ENCODE results near the gene EXOSC2. TPM values are rescaled to one million over a fixed set of nuclear protein-coding genes. Genes with fewer than 3 reads are reported as not detected.

The EXOSC2 gene
- polyA plus RNA-seq, 1 donor from 2014 or later = 36.3 TPM

DNA sequence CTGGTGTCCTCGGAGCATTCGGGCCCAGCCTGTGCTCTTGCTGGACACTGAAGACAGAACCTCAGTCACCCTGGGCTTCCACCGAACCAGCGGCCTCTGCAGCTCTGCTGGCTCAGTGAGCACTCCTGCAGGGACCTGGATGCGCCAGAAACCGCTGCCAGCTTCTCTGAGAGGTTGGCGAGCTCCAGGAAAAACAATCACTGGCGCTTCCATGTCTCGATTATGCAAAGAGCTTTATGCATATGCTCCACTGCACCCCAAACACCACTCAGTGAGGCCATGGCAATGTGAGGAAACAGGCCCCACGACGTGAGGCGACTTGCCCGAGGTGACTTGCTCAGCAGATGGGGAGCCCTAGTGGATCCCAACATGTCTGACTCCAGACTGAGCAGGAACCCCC lies 18.2 kb upstream of the EXOSC2 start:
- Histone ChIP-seq H2AFZ (ENCODE audit: low read depth, low read length) (no peak overlapping the region), H3K36me3 (ENCODE audit: insufficient read depth, low read length) (no peaks in the 10 kb centered on the region), H4K20me1 (ENCODE audit: insufficient read depth) (no peaks in the 10 kb centered on the region), H3F3A (ENCODE audit: insufficient read depth, low read length, poor library complexity, severe bottlenecking) (no peaks in the 10 kb centered on the region), H3K27ac (ENCODE audit: low read length) (no peak overlapping the region), H3K4me2 (ENCODE audit: low read length) (no peak overlapping the region), H3K4me3 (ENCODE audit: low read length) (no peak overlapping the region), H3K9ac (ENCODE audit: low read length) (no peak overlapping the region), H3K79me2 (replicated peaks; ENCODE audit: insufficient read depth, low read length) (no peaks in the 10 kb centered on the region), H3K27me3 (ENCODE audit: insufficient read depth, low read depth, low read length) (no peaks in the 10 kb centered on the region), H3K9me2 (ENCODE audit: insufficient read depth, low read length) (no peaks in the 10 kb centered on the region), H3K9me3 (ENCODE audit: low read length) (no peaks in the 10 kb centered on the region)
- TF ChIP-seq RAD21 (conservative IDR thresholded peaks at IDR 0.05) (no peak), TAF1 (IDR thresholded peaks at IDR 0.05; ENCODE audit: low read depth) (no peak), MXI1 (conservative IDR thresholded peaks at IDR 0.05; ENCODE audit: poor library complexity, severe bottlenecking) (no peak), EP300 (conservative IDR thresholded peaks at IDR 0.05; ENCODE audit: poor library complexity, severe bottlenecking) (no peak), POLR2AphosphoS5 (IDR thresholded peaks at IDR 0.05) (no peak), SMC3 (conservative IDR thresholded peaks at IDR 0.05; ENCODE audit: poor library complexity) (no peak), EZH2 (IDR thresholded peaks at IDR 0.05; ENCODE audit: borderline replicate concordance, insufficient read depth, low read length, poor library complexity, severe bottlenecking) (no peak)
- TF ChIP-seq, protein P1, sequence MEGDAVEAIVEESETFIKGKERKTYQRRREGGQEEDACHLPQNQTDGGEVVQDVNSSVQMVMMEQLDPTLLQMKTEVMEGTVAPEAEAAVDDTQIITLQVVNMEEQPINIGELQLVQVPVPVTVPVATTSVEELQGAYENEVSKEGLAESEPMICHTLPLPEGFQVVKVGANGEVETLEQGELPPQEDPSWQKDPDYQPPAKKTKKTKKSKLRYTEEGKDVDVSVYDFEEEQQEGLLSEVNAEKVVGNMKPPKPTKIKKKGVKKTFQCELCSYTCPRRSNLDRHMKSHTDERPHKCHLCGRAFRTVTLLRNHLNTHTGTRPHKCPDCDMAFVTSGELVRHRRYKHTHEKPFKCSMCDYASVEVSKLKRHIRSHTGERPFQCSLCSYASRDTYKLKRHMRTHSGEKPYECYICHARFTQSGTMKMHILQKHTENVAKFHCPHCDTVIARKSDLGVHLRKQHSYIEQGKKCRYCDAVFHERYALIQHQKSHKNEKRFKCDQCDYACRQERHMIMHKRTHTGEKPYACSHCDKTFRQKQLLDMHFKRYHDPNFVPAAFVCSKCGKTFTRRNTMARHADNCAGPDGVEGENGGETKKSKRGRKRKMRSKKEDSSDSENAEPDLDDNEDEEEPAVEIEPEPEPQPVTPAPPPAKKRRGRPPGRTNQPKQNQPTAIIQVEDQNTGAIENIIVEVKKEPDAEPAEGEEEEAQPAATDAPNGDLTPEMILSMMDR (IDR thresholded peaks at IDR 0.05; ENCODE audit: poor library complexity, severe bottlenecking) = no peak
- TF ChIP-seq, protein P2, sequence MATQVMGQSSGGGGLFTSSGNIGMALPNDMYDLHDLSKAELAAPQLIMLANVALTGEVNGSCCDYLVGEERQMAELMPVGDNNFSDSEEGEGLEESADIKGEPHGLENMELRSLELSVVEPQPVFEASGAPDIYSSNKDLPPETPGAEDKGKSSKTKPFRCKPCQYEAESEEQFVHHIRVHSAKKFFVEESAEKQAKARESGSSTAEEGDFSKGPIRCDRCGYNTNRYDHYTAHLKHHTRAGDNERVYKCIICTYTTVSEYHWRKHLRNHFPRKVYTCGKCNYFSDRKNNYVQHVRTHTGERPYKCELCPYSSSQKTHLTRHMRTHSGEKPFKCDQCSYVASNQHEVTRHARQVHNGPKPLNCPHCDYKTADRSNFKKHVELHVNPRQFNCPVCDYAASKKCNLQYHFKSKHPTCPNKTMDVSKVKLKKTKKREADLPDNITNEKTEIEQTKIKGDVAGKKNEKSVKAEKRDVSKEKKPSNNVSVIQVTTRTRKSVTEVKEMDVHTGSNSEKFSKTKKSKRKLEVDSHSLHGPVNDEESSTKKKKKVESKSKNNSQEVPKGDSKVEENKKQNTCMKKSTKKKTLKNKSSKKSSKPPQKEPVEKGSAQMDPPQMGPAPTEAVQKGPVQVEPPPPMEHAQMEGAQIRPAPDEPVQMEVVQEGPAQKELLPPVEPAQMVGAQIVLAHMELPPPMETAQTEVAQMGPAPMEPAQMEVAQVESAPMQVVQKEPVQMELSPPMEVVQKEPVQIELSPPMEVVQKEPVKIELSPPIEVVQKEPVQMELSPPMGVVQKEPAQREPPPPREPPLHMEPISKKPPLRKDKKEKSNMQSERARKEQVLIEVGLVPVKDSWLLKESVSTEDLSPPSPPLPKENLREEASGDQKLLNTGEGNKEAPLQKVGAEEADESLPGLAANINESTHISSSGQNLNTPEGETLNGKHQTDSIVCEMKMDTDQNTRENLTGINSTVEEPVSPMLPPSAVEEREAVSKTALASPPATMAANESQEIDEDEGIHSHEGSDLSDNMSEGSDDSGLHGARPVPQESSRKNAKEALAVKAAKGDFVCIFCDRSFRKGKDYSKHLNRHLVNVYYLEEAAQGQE (IDR thresholded peaks at IDR 0.05; ENCODE audit: borderline replicate concordance) = no peak

DNA sequence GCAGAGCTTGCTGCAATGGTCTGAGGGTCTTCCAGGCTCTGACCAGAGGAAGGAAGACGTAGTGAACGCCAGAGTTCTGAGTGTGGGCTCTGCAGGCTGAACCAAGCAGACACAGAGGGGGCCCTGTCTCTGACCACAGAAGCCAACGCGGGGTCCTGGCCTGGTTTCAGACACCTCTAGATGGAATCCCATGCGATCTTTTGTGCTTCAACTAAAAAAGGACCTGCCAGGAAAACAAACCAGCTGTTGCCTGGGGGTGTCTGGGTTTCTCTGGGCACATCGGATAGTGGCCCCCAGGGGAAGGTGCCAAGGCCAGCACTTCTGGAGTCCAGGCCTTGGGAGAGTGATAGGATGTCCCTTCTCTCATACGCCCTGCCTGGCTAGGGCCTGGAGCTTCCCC lies 16.3 kb upstream of the EXOSC2 start:
- no peaks in the 10 kb centered on the region for H3K79me2 ChIP-seq (replicated peaks; ENCODE audit: insufficient read depth, low read length)
- no peak for TF ChIP-seq MXI1 (conservative IDR thresholded peaks at IDR 0.05; ENCODE audit: poor library complexity, severe bottlenecking)
- TF ChIP-seq RAD21 (conservative IDR thresholded peaks at IDR 0.05) = no peak
- TF ChIP-seq TAF1 (IDR thresholded peaks at IDR 0.05; ENCODE audit: low read depth) = no peak
- no peak for TF ChIP-seq EZH2 (IDR thresholded peaks at IDR 0.05; ENCODE audit: borderline replicate concordance, insufficient read depth, low read length, poor library complexity, severe bottlenecking)
- no peak for TF ChIP-seq EP300 (conservative IDR thresholded peaks at IDR 0.05; ENCODE audit: poor library complexity, severe bottlenecking)
- TF ChIP-seq, protein P1 (IDR thresholded peaks at IDR 0.05; ENCODE audit: poor library complexity, severe bottlenecking) = no peak
- no peak for TF ChIP-seq SMC3 (conservative IDR thresholded peaks at IDR 0.05; ENCODE audit: poor library complexity)
- no peak for TF ChIP-seq POLR2AphosphoS5 (IDR thresholded peaks at IDR 0.05)
- TF ChIP-seq, protein P2 (IDR thresholded peaks at IDR 0.05; ENCODE audit: borderline replicate concordance) = no peak
- H3K4me3 ChIP-seq (ENCODE audit: low read length) = no peak overlapping the region
- no peak overlapping the region for H3K9ac ChIP-seq (ENCODE audit: low read length)
- H3K4me2 ChIP-seq (ENCODE audit: low read length) = no peak overlapping the region
- H3K9me3 ChIP-seq (ENCODE audit: low read length) = no peaks in the 10 kb centered on the region
- no peaks in the 10 kb centered on the region for H3K36me3 ChIP-seq (ENCODE audit: insufficient read depth, low read length)
- no peak overlapping the region for H2AFZ ChIP-seq (ENCODE audit: low read depth, low read length)
- H3K9me2 ChIP-seq (ENCODE audit: insufficient read depth, low read length) = no peaks in the 10 kb centered on the region
- H4K20me1 ChIP-seq (ENCODE audit: insufficient read depth) = no peaks in the 10 kb centered on the region
- H3K27me3 ChIP-seq (ENCODE audit: insufficient read depth, low read depth, low read length) = peaks cover 3% of the 10 kb centered on the region
- H3K27ac ChIP-seq (ENCODE audit: low read length) = no peak overlapping the region
- H3F3A ChIP-seq (ENCODE audit: insufficient read depth, low read length, poor library complexity, severe bottlenecking) = no peaks in the 10 kb centered on the region
